HG02840 (cell line): ENCODE measurements around the gene NKPD1.

Experiments used
- ATAC-seq: cut with Tn5 transposase; IDR thresholded peaks from one replicate; pipeline ENCODE4 v1.9.1; 2021; ENCODE audit warnings: mild to moderate bottlenecking, moderate library complexity, moderate number of reproducible peaks; ENCODE audit not compliant: unreplicated experiment, low FRiP score

NKPD1 gene

DNA sequence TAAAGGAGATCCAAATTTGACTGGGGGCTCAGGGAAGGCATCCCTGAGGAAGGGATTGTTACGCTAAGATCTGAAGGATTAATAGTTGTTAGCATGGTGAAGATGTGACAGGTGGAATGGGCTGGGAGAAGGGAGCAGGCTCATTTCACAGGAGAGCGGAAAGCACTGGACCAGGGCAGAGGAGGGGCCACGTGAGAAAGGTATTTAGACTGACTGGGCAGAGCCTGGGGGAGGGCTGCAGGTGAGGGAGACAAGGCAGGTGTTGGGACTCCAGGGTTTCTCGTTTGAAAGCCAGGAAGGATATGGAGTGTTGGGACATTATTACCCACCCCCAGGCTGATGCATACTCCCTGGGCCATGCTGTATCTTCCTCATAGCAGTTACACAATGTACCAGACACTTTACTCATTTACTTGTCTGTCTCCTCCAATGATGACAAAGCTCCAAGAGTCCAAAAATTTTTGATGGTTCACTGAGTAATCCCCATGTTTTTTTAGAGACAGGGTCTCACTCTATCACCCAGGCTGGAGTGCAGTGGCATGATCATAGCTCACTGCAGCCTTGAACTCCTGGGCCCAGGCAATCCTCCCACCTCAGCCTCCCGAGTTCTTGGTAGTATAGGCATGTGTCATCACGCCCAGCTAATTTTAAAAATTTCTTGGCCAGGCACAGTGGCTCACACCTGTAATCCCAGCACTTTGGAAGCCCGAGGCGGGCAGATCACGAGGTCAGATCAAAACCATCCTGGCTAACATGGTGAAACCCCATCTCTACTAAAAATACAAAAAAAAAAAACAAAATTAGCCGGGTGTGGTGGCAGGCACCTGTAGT is 14.9 kb upstream of the NKPD1 start:
- ATAC-seq, result no peak

- ATAC-seq, result no peak
Measured at GRCh38 chr19:45173816-45174215, 13.0 kb upstream of the NKPD1 start.

DNA sequence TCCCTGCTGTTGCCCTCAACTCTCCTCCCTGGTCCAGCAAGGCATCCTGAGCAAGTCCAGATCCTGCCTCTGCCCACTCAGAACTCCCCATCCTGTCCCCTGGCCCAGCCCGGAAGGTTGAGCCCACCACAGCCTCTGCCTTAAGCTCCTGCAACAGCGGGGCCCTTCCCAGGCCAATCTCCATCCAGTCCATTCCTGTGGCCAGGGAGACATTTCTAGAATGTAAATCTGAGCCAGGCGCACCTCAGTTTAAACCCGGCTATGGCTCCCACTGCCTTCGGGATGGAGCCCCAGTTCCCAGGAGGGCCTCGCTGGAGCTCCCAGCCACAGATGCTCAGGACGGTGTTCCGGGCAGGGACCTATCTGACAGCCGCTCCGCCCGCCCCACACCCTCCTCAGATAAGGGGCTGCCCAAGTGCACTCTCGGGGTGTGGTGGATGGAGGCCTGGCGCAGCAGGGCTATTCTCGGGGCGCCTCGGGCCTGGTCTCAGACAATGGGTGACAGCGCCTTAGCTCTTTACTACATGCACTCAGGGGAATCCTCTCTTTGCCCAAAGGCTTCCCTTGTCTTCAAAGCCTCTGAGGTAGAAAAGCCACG is 11.9 kb upstream of the NKPD1 start:
- ATAC-seq, result no peak

DNA sequence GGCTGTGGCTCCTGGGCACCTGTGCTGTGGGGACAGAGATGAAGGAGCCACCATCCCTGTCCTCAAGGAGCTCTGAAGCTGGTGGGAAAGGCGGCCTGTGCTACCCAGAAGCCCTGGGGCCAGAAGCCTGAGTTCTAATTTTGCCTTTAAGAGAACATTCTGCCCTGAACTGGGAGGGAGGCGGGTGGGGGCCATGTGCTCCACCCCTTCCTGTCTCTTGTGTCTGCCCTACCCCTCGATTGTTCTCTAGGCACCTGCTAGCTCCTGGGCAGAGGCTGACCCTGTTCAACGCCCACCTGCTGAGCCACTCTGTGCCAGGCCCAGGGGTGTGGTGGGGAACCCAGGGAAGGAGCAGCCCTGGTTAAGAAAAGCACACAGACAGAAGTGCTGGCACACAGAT is 11.4 kb upstream of the NKPD1 start:
- ATAC-seq, result no peak

DNA sequence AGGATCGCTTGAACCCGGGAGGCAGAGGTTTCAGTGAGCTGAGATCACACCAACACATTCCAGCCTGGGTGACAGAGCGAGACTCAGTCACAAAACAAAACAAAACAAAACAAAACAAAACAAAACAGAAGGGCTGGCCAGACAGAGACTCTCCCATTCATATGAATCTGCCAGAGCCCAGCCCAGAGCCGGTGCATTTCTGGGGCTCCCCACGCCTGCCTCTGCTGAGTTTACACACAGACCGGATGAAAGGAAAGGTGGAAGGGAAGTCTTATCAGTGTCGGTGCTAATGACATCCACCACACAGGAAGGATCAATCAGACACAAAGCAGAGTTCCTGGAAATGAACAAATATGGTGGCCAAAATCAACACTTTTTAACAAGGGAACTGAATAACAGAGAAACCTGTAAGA is 10.4 kb upstream of the NKPD1 start:
- no peak for ATAC-seq

DNA sequence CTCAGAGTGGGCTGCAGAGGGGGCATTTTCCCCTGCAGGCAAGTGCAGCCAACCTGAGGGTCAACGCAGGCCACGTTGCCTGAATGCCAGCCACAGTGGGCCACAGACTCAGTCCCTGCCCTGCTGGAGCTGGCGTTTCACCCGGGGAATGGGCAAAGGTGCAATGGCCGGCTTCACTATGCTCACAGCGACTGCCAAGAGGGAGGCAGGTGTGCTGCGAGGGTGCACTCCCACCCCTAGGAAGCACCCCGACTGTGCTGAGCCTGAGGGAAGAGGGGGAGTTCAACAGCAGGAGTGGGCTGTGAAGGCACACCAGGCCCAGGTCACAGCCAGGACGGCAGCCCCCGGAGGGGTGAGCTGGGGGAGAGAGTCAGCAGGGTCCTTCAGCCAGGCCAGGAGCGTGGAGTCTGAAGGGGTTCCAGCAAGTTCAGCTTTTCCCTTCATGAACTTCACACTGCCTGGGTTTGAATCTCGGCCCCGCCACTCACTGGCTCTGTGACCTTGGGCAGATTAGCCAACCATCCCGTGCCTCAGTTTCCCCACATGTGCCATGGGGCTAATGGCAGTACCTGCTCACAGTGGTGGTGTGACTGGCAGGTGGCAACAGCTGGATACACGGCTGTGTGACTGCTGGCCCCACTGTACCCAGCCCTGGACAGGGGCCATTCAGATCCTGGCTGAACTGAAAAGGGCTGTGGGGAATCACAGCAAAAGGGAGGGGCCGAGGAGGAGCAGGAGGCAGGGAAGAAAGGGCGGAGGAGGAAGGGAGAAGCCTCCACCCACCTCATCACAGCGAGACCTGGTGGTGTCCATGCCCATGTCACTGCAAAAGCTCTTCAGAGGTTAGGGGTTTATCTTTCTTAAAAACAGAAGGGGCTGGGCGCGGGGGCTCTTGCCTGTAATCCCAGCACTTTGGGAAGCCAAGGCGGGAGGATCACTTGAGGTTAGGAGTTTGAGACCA is 9.6 kb upstream of the NKPD1 start:
- no peak for ATAC-seq

DNA sequence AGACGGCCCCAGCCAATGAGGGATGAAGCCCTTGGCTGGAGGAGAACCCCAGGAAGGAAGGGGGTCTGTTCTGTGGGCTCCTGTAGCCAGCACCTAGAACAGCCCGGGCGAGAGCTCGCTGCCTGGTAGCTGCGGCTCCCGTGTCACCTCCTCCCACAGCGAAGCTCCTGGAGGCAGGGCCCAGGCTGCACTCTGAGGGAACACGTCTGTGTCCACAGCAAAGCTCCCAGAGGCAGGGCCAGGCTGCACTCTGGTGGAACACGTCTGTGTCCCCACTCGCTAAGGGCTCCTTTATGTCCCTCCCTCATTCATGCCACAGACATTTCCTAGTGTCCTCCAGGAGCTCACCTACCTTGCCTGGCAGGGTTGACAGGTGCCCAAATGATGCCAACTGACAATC is 8.8 kb upstream of the NKPD1 start:
- ATAC-seq, result no peak

GRCh38 chr19:45168767-45169351 is 8.1 kb upstream of the NKPD1 start:
- no peak for ATAC-seq

DNA sequence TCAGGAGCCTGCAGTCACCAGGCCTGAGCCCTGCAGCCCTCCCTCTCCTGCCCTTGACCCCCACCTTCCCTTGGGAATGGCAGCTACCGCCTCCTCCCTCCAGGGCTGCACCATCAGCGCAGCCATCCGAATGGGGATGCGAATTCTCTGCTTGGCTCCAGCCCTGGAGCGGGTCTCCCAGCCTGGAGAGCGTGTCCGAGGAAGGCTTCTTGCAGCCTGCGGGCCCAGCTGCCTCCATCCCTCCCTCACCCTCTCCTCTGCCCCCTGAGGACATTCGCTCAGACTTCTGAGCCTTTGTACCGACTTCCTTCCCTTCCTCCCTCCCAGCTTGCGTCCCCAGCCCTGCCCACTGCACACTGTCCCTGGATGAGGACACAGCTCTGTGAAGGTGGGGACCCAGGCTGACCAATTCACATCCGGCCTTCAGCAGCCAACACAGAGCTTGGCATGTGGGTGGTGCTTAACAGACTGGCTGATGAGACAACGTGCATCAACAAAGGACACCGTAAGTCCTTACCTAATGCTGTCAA is 6.0 kb upstream of the NKPD1 start:
- no peak for ATAC-seq

DNA sequence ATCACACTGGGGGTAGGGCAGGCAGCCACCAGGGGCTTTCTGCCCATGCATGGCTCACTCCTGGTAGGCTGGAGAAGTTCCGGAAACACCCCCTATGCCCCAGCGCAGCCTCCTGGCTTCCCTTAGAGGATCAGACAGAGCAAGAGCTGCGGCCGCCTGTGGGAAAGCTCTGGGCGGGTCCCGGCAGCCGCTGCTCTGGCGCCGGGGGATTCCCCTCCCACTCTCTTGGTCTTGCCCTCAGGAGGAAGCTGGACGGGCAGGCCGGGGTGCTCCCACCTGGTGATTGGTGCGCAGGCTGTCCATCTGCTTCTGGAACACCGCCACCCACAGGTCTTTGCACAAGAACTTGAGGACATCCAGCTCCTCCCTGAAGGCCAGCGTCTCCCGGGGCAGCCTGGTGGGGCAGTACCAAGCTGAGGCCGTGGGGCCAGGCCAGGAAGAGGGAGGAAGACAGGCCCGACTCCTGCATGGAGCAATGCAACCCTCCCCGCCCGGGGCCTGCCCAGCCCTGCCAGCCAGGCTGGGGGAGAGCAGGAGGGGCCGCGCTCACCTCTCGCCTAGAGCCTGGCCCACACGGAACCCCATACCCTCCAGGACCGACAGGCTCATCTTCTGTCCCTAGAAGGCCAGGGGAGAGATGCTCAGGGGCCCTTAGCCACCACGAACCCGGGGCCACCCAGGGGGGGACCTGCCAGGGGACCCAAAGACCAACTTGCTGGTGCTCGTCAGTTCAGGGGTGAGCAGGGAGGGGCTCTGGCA is 4.0 kb upstream of the NKPD1 start:
- ATAC-seq, result no peak

GRCh38 chr19:45163751-45164460 is 3.1 kb upstream of the NKPD1 start:
- no peak for ATAC-seq

- ATAC-seq, result no peak
Measured at GRCh38 chr19:45163156-45163555, 2.4 kb upstream of the NKPD1 start.

DNA sequence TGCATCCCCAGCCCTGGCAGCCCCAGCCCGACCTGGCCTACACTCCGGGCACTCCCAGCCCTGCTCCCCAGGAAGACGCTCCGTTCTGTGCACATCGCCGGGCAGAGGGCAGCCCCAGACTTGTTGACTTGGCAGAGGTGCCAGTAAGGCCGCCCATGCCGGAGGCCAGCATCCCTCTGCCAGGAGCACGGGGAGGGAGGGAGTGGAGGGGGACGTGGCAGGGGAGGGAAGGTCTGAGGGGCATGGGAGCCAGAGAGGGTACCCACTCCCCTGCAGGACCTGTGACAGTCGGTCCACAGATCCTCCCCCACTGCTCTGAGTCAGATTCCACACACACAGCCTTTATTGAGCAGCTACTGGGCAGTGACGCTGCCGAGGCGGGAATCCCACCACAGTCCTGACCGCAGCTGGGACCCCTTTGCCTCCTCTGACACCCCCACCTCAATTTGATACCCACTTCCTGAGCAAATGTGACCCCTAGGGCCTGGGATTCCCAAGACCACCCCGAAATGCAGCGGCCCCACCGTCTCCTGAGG is 1.9 kb upstream of the NKPD1 start:
- ATAC-seq, result no peak

DNA sequence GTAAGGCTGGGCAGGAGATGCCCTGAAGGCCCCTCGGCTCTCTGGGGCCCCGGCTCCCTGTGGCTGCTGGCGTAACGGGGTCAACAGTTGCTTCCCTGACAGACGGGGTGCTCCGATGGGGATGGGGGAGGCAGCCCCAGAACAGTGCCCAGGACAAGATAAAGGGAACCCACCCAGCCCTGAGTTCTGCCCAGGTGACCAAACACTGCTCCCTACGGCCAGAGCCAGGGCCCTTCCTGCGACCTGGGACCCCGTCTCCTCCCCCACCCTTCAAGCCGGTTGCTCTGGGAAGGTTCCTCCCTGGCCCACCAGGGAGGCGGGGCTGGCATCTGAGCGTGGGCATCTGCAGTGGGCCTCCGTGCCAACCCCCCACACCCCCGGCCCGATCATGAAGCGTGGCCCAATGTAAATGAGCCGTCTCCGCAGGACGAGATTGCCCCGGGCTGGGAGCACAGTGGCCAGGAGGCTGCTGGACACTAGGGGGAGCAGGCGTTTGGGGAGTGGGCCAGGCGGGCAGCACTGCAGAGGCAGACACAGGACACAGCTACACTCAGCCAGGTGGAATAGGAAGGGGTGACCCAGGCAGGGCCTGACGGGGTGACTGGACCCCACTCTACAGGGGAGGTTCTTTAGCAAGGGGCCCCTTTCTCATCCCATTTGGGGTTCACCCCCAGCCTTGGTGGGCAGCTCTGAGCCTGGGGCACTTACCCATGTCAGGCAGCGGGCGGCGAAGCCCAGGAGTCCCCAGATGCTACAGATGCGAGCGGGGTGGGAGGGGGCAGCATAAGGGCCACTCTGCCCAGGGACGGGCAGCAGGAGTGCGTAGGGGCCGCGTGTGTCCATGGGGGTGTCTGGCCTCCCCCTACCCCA is 1.2 kb upstream of the NKPD1 start:
- no peak for ATAC-seq

GRCh38 chr19:45159971-45160324 is 834 bp downstream of the NKPD1 start:
- ATAC-seq, result no peak

DNA sequence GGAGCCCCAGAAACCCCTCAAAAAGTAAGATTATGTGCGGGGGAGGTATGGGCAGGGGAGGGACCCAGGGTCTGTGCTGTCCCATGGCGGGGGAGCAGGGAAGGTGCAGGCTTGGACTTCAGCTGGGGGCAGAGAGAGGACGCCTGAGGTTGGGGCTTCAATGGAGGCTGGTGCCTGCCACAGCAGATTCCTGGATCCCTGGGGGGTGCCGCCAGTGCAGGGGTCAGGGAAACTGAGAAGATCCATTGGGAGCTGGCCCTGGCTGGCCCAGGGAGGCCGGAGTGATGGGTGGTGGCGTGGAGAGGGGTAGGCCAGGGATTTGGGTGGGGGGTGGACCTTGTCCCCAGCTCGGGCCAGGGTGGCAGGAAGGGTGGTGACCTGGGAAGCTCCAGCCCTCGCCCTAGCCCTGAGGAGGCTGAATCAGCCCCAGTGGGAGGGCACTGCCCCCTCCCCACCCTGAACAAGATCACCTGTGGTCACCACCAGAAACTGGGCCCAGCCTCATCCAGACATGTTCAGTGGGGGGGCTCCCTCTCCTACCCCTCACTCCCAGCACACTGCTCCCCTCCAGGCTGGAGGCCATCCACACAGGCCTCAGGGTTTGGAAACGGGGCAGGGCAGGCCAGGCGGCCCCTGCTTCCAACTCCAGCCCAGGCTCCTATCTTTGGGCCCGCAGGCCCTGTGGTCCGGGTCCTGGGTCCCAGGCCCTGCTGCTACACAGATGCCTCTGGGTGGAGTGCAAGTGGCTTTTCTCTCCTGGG is 1.4 kb downstream of the NKPD1 start:
- ATAC-seq, result no peak

- ATAC-seq, result no peak
Measured at GRCh38 chr19:45158503-45159209, 2.1 kb downstream of the NKPD1 start.
